Mesenchymal stem cell (in vitro differentiated cells and primary cell): ENCODE data around the gene MRAP.
A peak's percentile ranks its signal among the peaks of the same experiment; 100 is the strongest.

ENCODE experiments used
- DNase-seq: peaks from one replicate; pipeline ENCODE4 v3.0.0-alpha.2; 2013
- H2AFZ ChIP-seq: one replicate; pipeline ENCODE4 v1.6.1; 2013; ENCODE audit warnings: low read depth, mild to moderate bottlenecking, control low read depth, inconsistent platforms, low read length, moderate library complexity
- H2AK5ac ChIP-seq: 2 replicates; pipeline ENCODE4 v1.6.1; 2013; ENCODE audit warnings: low read length, moderate library complexity, mild to moderate bottlenecking, inconsistent platforms; ENCODE audit not compliant: severe bottlenecking
- H2BK120ac ChIP-seq: one replicate; pipeline ENCODE4 v1.6.1; 2013; ENCODE audit warnings: low read depth, mild to moderate bottlenecking, inconsistent platforms, low read length, moderate library complexity
- H2BK12ac ChIP-seq, 2 experiments: one replicate each; pipeline ENCODE4 v1.6.1; 2013; ENCODE audit warnings: inconsistent platforms in 2 of 2, low read length in 2 of 2, mild to moderate bottlenecking in 2 of 2, moderate library complexity in 2 of 2, control low read depth in 1 of 2
- H2BK15ac ChIP-seq: one replicate; pipeline ENCODE4 v1.6.1; 2013; ENCODE audit warnings: mild to moderate bottlenecking, low read depth, inconsistent platforms; ENCODE audit not compliant: poor library complexity, severe bottlenecking
- H2BK5ac ChIP-seq: 2 replicates; pipeline ENCODE4 v1.6.1; 2013; ENCODE audit warnings: low read depth, mild to moderate bottlenecking, low read length, control low read depth, inconsistent platforms; ENCODE audit not compliant: poor library complexity, severe bottlenecking
- H3K14ac ChIP-seq, 2 experiments: one replicate each; pipeline ENCODE4 v1.6.1; 2013; ENCODE audit warnings: inconsistent platforms in 2 of 2, low read length in 2 of 2, control low read depth in 1 of 2, mild to moderate bottlenecking in 1 of 2, moderate library complexity in 1 of 2
- H3K18ac ChIP-seq, 2 experiments: one replicate each; pipeline ENCODE4 v1.6.1; 2013; ENCODE audit warnings: inconsistent platforms in 2 of 2, low read length in 2 of 2, control low read depth in 1 of 2, low read depth in 1 of 2, mild to moderate bottlenecking in 1 of 2
- H3K23ac ChIP-seq, 2 experiments: one replicate each; pipeline ENCODE4 v1.6.1; 2013; ENCODE audit warnings: inconsistent platforms in 2 of 2, low read length in 2 of 2, mild to moderate bottlenecking in 2 of 2, moderate library complexity in 2 of 2, control low read depth in 1 of 2
- H3K27ac ChIP-seq: 2 replicates; pipeline ENCODE4 v1.5.1; 2013; ENCODE audit warnings: mild to moderate bottlenecking, moderate library complexity, low read length, control low read depth, inconsistent platforms; ENCODE audit not compliant: poor library complexity, severe bottlenecking
- H3K27me3 ChIP-seq, 2 experiments: 2 replicates each; pipeline versions ENCODE4 v1.6.1 to v1.7.0; 2013; ENCODE audit warnings: low read length in 2 of 2, mild to moderate bottlenecking in 2 of 2, moderate library complexity in 2 of 2, control low read depth in 1 of 2, inconsistent platforms in 1 of 2; ENCODE audit not compliant: control insufficient read depth in 1 of 2, insufficient read depth in 1 of 2
- H3K36me3 ChIP-seq, 2 experiments: 2 replicates each; pipeline versions ENCODE4 v1.6.1 to v1.7.0; 2013; ENCODE audit warnings: low read length in 2 of 2, control low read depth in 1 of 2, inconsistent platforms in 1 of 2, low read depth in 1 of 2, mild to moderate bottlenecking in 1 of 2; ENCODE audit not compliant: insufficient read depth in 2 of 2, control insufficient read depth in 1 of 2
- H3K4ac ChIP-seq, 2 experiments: one replicate each; pipeline ENCODE4 v1.6.1; 2013; ENCODE audit warnings: inconsistent platforms in 2 of 2, low read length in 2 of 2, mild to moderate bottlenecking in 2 of 2, moderate library complexity in 2 of 2, control low read depth in 1 of 2, low read depth in 1 of 2
- H3K4me1 ChIP-seq: 2 replicates; pipeline ENCODE4 v1.6.1; 2013; ENCODE audit warnings: low read depth, low read length, control low read depth; ENCODE audit not compliant: control insufficient read depth, insufficient read depth
- H3K4me2 ChIP-seq: 2 replicates; pipeline ENCODE4 v1.6.1; 2013; ENCODE audit warnings: low read length, mild to moderate bottlenecking, inconsistent platforms; ENCODE audit not compliant: poor library complexity, severe bottlenecking
- H3K4me3 ChIP-seq, 2 experiments: 2 replicates each; pipeline versions ENCODE4 v1.5.1 to v1.7.0; 2013; ENCODE audit warnings: low read length in 2 of 2, mild to moderate bottlenecking in 2 of 2, control low read depth in 1 of 2, low read depth in 1 of 2; ENCODE audit not compliant: insufficient read depth in 1 of 2
- H3K79me1 ChIP-seq: replicated peaks from 2 replicates; pipeline ENCODE4 v1.6.1; 2013; ENCODE audit warnings: mild to moderate bottlenecking, control low read depth, low read length, inconsistent platforms; ENCODE audit not compliant: poor library complexity, severe bottlenecking
- H3K9ac ChIP-seq: 2 replicates; pipeline ENCODE4 v1.7.0; 2013; ENCODE audit warnings: mild to moderate bottlenecking, low read length, moderate library complexity
- H3K9me3 ChIP-seq: 2 replicates; pipeline ENCODE4 v1.7.0; 2013; ENCODE audit warnings: mild to moderate bottlenecking, low read length; ENCODE audit not compliant: control insufficient read depth
- H4K8ac ChIP-seq: one replicate; pipeline ENCODE4 v1.6.1; 2013; ENCODE audit warnings: inconsistent platforms, mild to moderate bottlenecking, low read length, moderate library complexity
- H4K91ac ChIP-seq: one replicate; pipeline ENCODE4 v1.6.1; 2013; ENCODE audit warnings: mild to moderate bottlenecking, low read length, inconsistent platforms
- WGBS: methylation state at CpG from one replicate; pipeline ENCODE4 v1.1.7; 2013; ENCODE audit warnings: mixed read lengths; 5-methylcytosine and 5-hydroxymethylcytosine counted together

The MRAP gene

GRCh38 chr21:32333953-32334673 lies 35.5 kb downstream of the MRAP start:
- Histone ChIP-seq H3K4me1 (peaks cover 29% of the 10 kb centered on the region), H3K27ac (peak overlapping the region; percentile 65), H2AFZ (no peak overlapping the region), H2AK5ac (peak overlapping the region; percentile 70), H3K4me2 (no peak overlapping the region), H3K79me1 (peaks cover 25% of the 10 kb centered on the region), H3K4ac (no peak overlapping the region), H3K23ac (no peak overlapping the region), H3K9ac (no peak overlapping the region), H4K8ac (no peak overlapping the region), H3K18ac (no peak overlapping the region), H3K4me3 (no peak overlapping the region), H2BK12ac (no peak overlapping the region), H3K14ac (no peak overlapping the region), H3K9me3 (no peaks in the 10 kb centered on the region), H3K27me3 (no peaks in the 10 kb centered on the region), H3K36me3 (peaks cover 51 to 84% of the 10 kb centered on the region in 2 experiments), H2BK15ac (no peak overlapping the region), H4K91ac (no peak overlapping the region), H2BK5ac (no peak overlapping the region), H2BK120ac (no peak overlapping the region)
- no peak for DNase-seq
- 98% methylated on average over 17 of the region's 19 CpGs for WGBS

GRCh38 chr21:32334980-32335531 lies 36.4 kb downstream of the MRAP start:
- Histone ChIP-seq H3K9ac (no peak overlapping the region), H3K27ac (peak overlapping the region; percentile 65), H2AFZ (no peak overlapping the region), H3K9me3 (no peaks in the 10 kb centered on the region), H2BK5ac (no peak overlapping the region), H2BK120ac (no peak overlapping the region), H3K14ac (no peak overlapping the region), H3K36me3 (peaks cover 47 to 90% of the 10 kb centered on the region in 2 experiments), H3K79me1 (peaks cover 20% of the 10 kb centered on the region), H2AK5ac (peak overlapping the region; percentile 12), H3K18ac (no peak overlapping the region), H3K4me3 (no peak overlapping the region), H3K4me2 (no peak overlapping the region), H3K27me3 (no peaks in the 10 kb centered on the region), H4K8ac (no peak overlapping the region), H2BK12ac (no peak overlapping the region), H3K4me1 (peaks cover 29% of the 10 kb centered on the region), H2BK15ac (no peak overlapping the region), H3K4ac (no peak overlapping the region), H3K23ac (no peak overlapping the region), H4K91ac (no peak overlapping the region)
- 87% methylated on average over 12 of the region's 12 CpGs for WGBS
- peak; percentile 3 for DNase-seq

GRCh38 chr21:32335601-32336575 lies 37.2 kb downstream of the MRAP start:
- WGBS: 92% methylated on average over 27 of the region's 27 CpGs
- Histone ChIP-seq H4K91ac (no peak overlapping the region), H3K9me3 (no peaks in the 10 kb centered on the region)

GRCh38 chr21:32336711-32337110 lies 38.1 kb downstream of the MRAP start:
- Histone ChIP-seq H3K79me1 (peaks cover 14% of the 10 kb centered on the region), H2BK120ac (no peak overlapping the region), H2BK5ac (no peak overlapping the region), H3K9ac (no peak overlapping the region), H2BK12ac (no peak overlapping the region), H4K91ac (no peak overlapping the region), H3K36me3 (peaks cover 46 to 94% of the 10 kb centered on the region in 2 experiments), H3K27ac (peak overlapping the region; percentile 65), H3K4me1 (peaks cover 27% of the 10 kb centered on the region), H3K23ac (no peak overlapping the region), H3K4ac (no peak overlapping the region), H2AFZ (no peak overlapping the region), H3K27me3 (no peaks in the 10 kb centered on the region), H2AK5ac (peak overlapping the region; percentile 23), H4K8ac (no peak overlapping the region), H2BK15ac (no peak overlapping the region), H3K18ac (no peak overlapping the region), H3K4me3 (no peak overlapping the region), H3K9me3 (no peaks in the 10 kb centered on the region), H3K4me2 (no peak overlapping the region), H3K14ac (no peak overlapping the region)
- peak; percentile 11 for DNase-seq
- 75% methylated on average over 1 of the region's 1 CpG for WGBS

More at GRCh38 chr21:32335601-32336575, 37.2 kb downstream of the MRAP start:
- H2AK5ac ChIP-seq: peak overlapping the region; percentile 51
- no peaks in the 10 kb centered on the region for H3K27me3 ChIP-seq
- H3K4me3 ChIP-seq: no peak overlapping the region
- H3K36me3 ChIP-seq: peaks cover 50 to 94% of the 10 kb centered on the region in 2 experiments
- H3K9ac ChIP-seq: no peak overlapping the region
- no peak overlapping the region for H3K4ac ChIP-seq
- H3K23ac ChIP-seq: no peak overlapping the region
- no peak overlapping the region for H2BK12ac ChIP-seq
- no peak overlapping the region for H4K8ac ChIP-seq
- no peak overlapping the region for H3K4me2 ChIP-seq
- H2AFZ ChIP-seq: no peak overlapping the region
- DNase-seq: no peak
- H2BK15ac ChIP-seq: no peak overlapping the region
- no peak overlapping the region for H2BK120ac ChIP-seq
- peaks cover 18% of the 10 kb centered on the region for H3K79me1 ChIP-seq
- H3K18ac ChIP-seq: no peak overlapping the region
- H3K4me1 ChIP-seq: peaks cover 29% of the 10 kb centered on the region
- no peak overlapping the region for H3K14ac ChIP-seq
- peak overlapping the region; percentile 65 for H3K27ac ChIP-seq
- no peak overlapping the region for H2BK5ac ChIP-seq
